ENCODE measurements around the gene ALDOB. TPM values are rescaled to one million over a fixed set of nuclear protein-coding genes. Genes with fewer than 3 reads are reported as not detected.

ALDOB gene
- total RNA-seq, 4 donors from 2014 or later: not detected

- no peak overlapping the region for H3K4me3 ChIP-seq
- 54 to 59% methylated on average over 2 of the region's 2 CpGs for WGBS, 2 donors
- no peak overlapping the region for H3K27ac ChIP-seq
- no peaks in the 10 kb centered on the region for H3K4me1 ChIP-seq
- no peaks in the 10 kb centered on the region for H3K9me3 ChIP-seq
- TF ChIP-seq POLR2A (IDR thresholded peaks at IDR 0.05) (no peak), CTCF (IDR thresholded peaks at IDR 0.05) (no peak)
- no peaks in the 10 kb centered on the region for H3K36me3 ChIP-seq
- H3K27me3 ChIP-seq: no peaks in the 10 kb centered on the region
- no peak for DNase-seq
- intact Hi-C loops (cut with DNase I): no loop called here
Observed at GRCh38 chr9:101372327-101373118, 63.1 kb downstream of the ALDOB start.

- WGBS, 2 donors: 87 to 90% methylated on average over 3 of the region's 3 CpGs
- no peak overlapping the region for H3K4me3 ChIP-seq
- no peak for DNase-seq
- intact Hi-C loops (cut with DNase I): no loop called here
- H3K27ac ChIP-seq: no peak overlapping the region
- no peaks in the 10 kb centered on the region for H3K36me3 ChIP-seq
- H3K4me1 ChIP-seq: no peaks in the 10 kb centered on the region
- no peaks in the 10 kb centered on the region for H3K27me3 ChIP-seq
- H3K9me3 ChIP-seq: no peaks in the 10 kb centered on the region
- TF ChIP-seq CTCF (IDR thresholded peaks at IDR 0.05): no peak
- no peak for TF ChIP-seq POLR2A (IDR thresholded peaks at IDR 0.05)
Observed at GRCh38 chr9:101371813-101372212, 63.8 kb downstream of the ALDOB start.

Small RNA genes within 50 kb of the gene (small RNA-seq; reads per million reads assigned to genes)
- gene AL353621.2: 0 reads per million in 4 donors

Other genes starting within 250 kb of the ALDOB start
- not detected for gene BAAT, start 50.8 kb downstream of the ALDOB start, total RNA-seq
- 10 to 100 TPM in 3 of 4 donors, 1 to 10 TPM in 1; 4.4 to 13.9 (median 11.8) TPM for gene MRPL50, start 37.2 kb downstream of the ALDOB start, total RNA-seq
- gene ZNF189, start 36.9 kb downstream of the ALDOB start, total RNA-seq: 10 to 100 TPM in 1 of 4 donors, 1 to 10 TPM in 3; 5.0 to 14.7 (median 6.6) TPM
- 10 to 100 TPM; 17.3 to 24.6 (median 20.9) TPM for gene RNF20, start 98.1 kb upstream of the ALDOB start, total RNA-seq
- not detected for gene PPP3R2, start 159.2 kb upstream of the ALDOB start, total RNA-seq

Measured in esophagus squamous epithelium (tissue), 5 donors.